DND-41 (cell line): ENCODE results near the gene LTBP1.
A peak's percentile ranks its signal among the peaks of the same experiment; 100 is the strongest.

Source experiments
- ATAC-seq: fragments of 200-7000 bp; cut with Tn5 transposase; 3 replicates; pipeline ENCODE4 v1.9.1; 2021; ENCODE audit warnings: low read depth; ENCODE audit not compliant: insufficient read depth
- DNase-seq: peaks from one replicate; pipeline ENCODE4 v3.0.0-alpha.2; 2020
- H2AFZ ChIP-seq: 2 replicates; pipeline ENCODE4 v1.6.0; 2012; ENCODE audit warnings: low read depth, low read length
- H3K27ac ChIP-seq: 2 replicates; pipeline ENCODE4 v1.5.1; 2012; ENCODE audit warnings: low read length, inconsistent platforms
- H3K27me3 ChIP-seq: fragments of 200-600 bp; sonication (generic); 2 replicates; pipeline ENCODE4 v1.6.0; 2012; ENCODE audit warnings: low read length, mild to moderate bottlenecking, inconsistent platforms; ENCODE audit not compliant: insufficient read depth, poor library complexity
- H3K36me3 ChIP-seq: 2 replicates; pipeline ENCODE4 v1.5.1; 2012; ENCODE audit warnings: low read length, inconsistent platforms; ENCODE audit not compliant: insufficient read depth
- H3K4me1 ChIP-seq: 2 replicates; pipeline ENCODE4 v1.5.1; 2012; ENCODE audit warnings: mild to moderate bottlenecking, low read length; ENCODE audit not compliant: insufficient read depth
- H3K4me2 ChIP-seq: 2 replicates; pipeline ENCODE4 v1.6.0; 2012; ENCODE audit warnings: mild to moderate bottlenecking, moderate library complexity, low read length, inconsistent platforms; ENCODE audit not compliant: insufficient read depth
- H3K4me3 ChIP-seq, 2 experiments: fragments of 200-600 bp in 1 of 2; shearing (Covaris generic) in 1 of 2; 2 replicates each; pipeline ENCODE4 v1.5.1; 2012 to 2016; ENCODE audit warnings: inconsistent platforms in 2 of 2, low read length in 2 of 2, mild to moderate bottlenecking in 2 of 2, low read depth in 1 of 2, moderate library complexity in 1 of 2
- H3K79me2 ChIP-seq: 2 replicates; pipeline ENCODE4 v1.6.0; 2012; ENCODE audit warnings: low read length, inconsistent platforms; ENCODE audit not compliant: insufficient read depth
- H3K9ac ChIP-seq: 2 replicates; pipeline ENCODE4 v1.6.0; 2012; ENCODE audit warnings: low read depth, mild to moderate bottlenecking, inconsistent platforms, low read length, moderate library complexity
- H3K9me3 ChIP-seq: 2 replicates; pipeline ENCODE4 v1.5.1; 2012; ENCODE audit warnings: low read length, moderate library complexity, mild to moderate bottlenecking, inconsistent platforms; ENCODE audit not compliant: insufficient read depth, severe bottlenecking
- H4K20me1 ChIP-seq: 2 replicates; pipeline ENCODE4 v1.6.0; 2012; ENCODE audit warnings: low read length; ENCODE audit not compliant: insufficient read depth
- CTCF ChIP-seq: IDR thresholded peaks from 2 replicates; pipeline ENCODE4 v1.5.1; 2012; ENCODE audit warnings: borderline replicate concordance, low read length, moderate library complexity, mild to moderate bottlenecking; ENCODE audit not compliant: poor library complexity, severe bottlenecking; ENCODE audit errors: extremely low read depth
- EZH2 ChIP-seq: IDR thresholded peaks from 3 replicates; pipeline ENCODE4 v1.6.1; 2012; ENCODE audit warnings: borderline replicate concordance, low read depth, mild to moderate bottlenecking, moderate library complexity, low read length, inconsistent platforms; ENCODE audit not compliant: severe bottlenecking

The LTBP1 gene

GRCh38 chr2:33344230-33344629 is 397.5 kb downstream of the LTBP1 start:
- Histone ChIP-seq H3K9me3 (no peaks in the 10 kb centered on the region), H2AFZ (0 out of 2 replicates have a peak overlapping the region, but pooled peaks have one; percentile 3), H3K9ac (peak overlapping the region; percentile 39; the same call in 1 of the 2 replicates), H3K27me3 (no peaks in the 10 kb centered on the region), H3K27ac (peak overlapping the region; percentile 83), H3K79me2 (no peaks in the 10 kb centered on the region), H3K4me2 (peak overlapping the region; percentile 31), H3K4me3 (no peak overlapping the region), H3K36me3 (no peaks in the 10 kb centered on the region), H4K20me1 (no peaks in the 10 kb centered on the region), H3K4me1 (peaks cover 44% of the 10 kb centered on the region)
- TF ChIP-seq CTCF (no peak), EZH2 (no peak)
- DNase-seq, result peak; percentile 62
- ATAC-seq, result peak; percentile 85

- Histone ChIP-seq H3K79me2 (no peaks in the 10 kb centered on the region), H3K4me2 (no peak overlapping the region), H3K9me3 (no peaks in the 10 kb centered on the region), H4K20me1 (no peaks in the 10 kb centered on the region), H3K27me3 (no peaks in the 10 kb centered on the region), H3K36me3 (no peaks in the 10 kb centered on the region), H2AFZ (no peak overlapping the region), H3K9ac (no peak overlapping the region), H3K4me1 (peaks cover 39% of the 10 kb centered on the region), H3K27ac (no peak overlapping the region), H3K4me3 (no peak overlapping the region)
- ATAC-seq, result no peak
- TF ChIP-seq CTCF (no peak), EZH2 (no peak)
- DNase-seq, result no peak
Observed at GRCh38 chr2:33347856-33348255, 401.1 kb downstream of the LTBP1 start.

- H3K79me2 ChIP-seq, result no peaks in the 10 kb centered on the region
- peaks cover 7% of the 10 kb centered on the region for H3K9me3 ChIP-seq
- no peak overlapping the region for H3K4me2 ChIP-seq
- no peak overlapping the region for H3K4me3 ChIP-seq
- no peak overlapping the region for H3K9ac ChIP-seq
- DNase-seq (no peak), ATAC-seq (no peak)
- H4K20me1 ChIP-seq, result no peaks in the 10 kb centered on the region
- H3K36me3 ChIP-seq, result peaks cover 2% of the 10 kb centered on the region; the same call in 1 of the 2 replicates
- no peaks in the 10 kb centered on the region for H3K27me3 ChIP-seq
- H3K4me1 ChIP-seq, result peaks cover 14% of the 10 kb centered on the region; the same call in 1 of the 2 replicates
- no peak overlapping the region for H3K27ac ChIP-seq
- H2AFZ ChIP-seq, result no peak overlapping the region
- no peak for TF ChIP-seq EZH2
- TF ChIP-seq CTCF, result no peak
Observed at GRCh38 chr2:33350632-33351031, 403.9 kb downstream of the LTBP1 start.
